ENCODE data around the gene GLUL.

Gene GLUL

GRCh38 chr1:182376936-182377574, 14.5 kb downstream of the GLUL start:
- H2AFZ ChIP-seq (ENCODE audit: low read length), result no peak overlapping the region
- TF ChIP-seq EZH2phosphoT487 (IDR thresholded peaks at IDR 0.05; ENCODE audit: borderline replicate concordance) (no peak), CTCF (conservative IDR thresholded peaks at IDR 0.05; ENCODE audit: low read length) (no peak)
- H3K4me2 ChIP-seq (ENCODE audit: low read depth, low read length, poor library complexity, severe bottlenecking), result no peak overlapping the region

GRCh38 chr1:182374101-182374834, 17.3 kb downstream of the GLUL start:
- Histone ChIP-seq H3K4me3 (ENCODE audit: low read length, poor library complexity, severe bottlenecking) (no peak overlapping the region), H3K9me3 (ENCODE audit: insufficient read depth, low read depth, low read length) (no peaks in the 10 kb centered on the region), H3K9ac (ENCODE audit: low read depth, low read length, poor library complexity, severe bottlenecking) (no peak overlapping the region), H3K79me2 (ENCODE audit: insufficient read depth, low read length) (no peaks in the 10 kb centered on the region), H3K4me2 (ENCODE audit: low read depth, low read length, poor library complexity, severe bottlenecking) (no peak overlapping the region), H3K9me2 (replicated peaks; ENCODE audit: low read depth, low read length) (no peaks in the 10 kb centered on the region), H3K27me3 (ENCODE audit: insufficient read depth, low read length, poor library complexity, severe bottlenecking) (no peaks in the 10 kb centered on the region), H3K36me3 (ENCODE audit: insufficient read depth, low read length) (no peaks in the 10 kb centered on the region), H3K4me1 (ENCODE audit: insufficient read depth, low read length, poor library complexity, severe bottlenecking) (no peaks in the 10 kb centered on the region), H2AFZ (ENCODE audit: low read length) (no peak overlapping the region), H3F3A (ENCODE audit: low read depth) (no peaks in the 10 kb centered on the region), H4K20me1 (ENCODE audit: insufficient read depth, low read length, poor library complexity, severe bottlenecking) (no peaks in the 10 kb centered on the region)
- TF ChIP-seq CTCF (conservative IDR thresholded peaks at IDR 0.05; ENCODE audit: low read length), result no peak
- no peak for TF ChIP-seq EZH2phosphoT487 (IDR thresholded peaks at IDR 0.05; ENCODE audit: borderline replicate concordance)

More at GRCh38 chr1:182376936-182377574, 14.5 kb downstream of the GLUL start:
- Histone ChIP-seq H3F3A (ENCODE audit: low read depth) (no peaks in the 10 kb centered on the region), H3K4me1 (ENCODE audit: insufficient read depth, low read length, poor library complexity, severe bottlenecking) (no peaks in the 10 kb centered on the region), H3K4me3 (ENCODE audit: low read length, poor library complexity, severe bottlenecking) (no peak overlapping the region), H4K20me1 (ENCODE audit: insufficient read depth, low read length, poor library complexity, severe bottlenecking) (peaks cover 6% of the 10 kb centered on the region), H3K9ac (ENCODE audit: low read depth, low read length, poor library complexity, severe bottlenecking) (no peak overlapping the region), H3K36me3 (ENCODE audit: insufficient read depth, low read length) (peaks cover 2% of the 10 kb centered on the region; the same call in 1 of the 2 replicates), H3K9me2 (replicated peaks; ENCODE audit: low read depth, low read length) (no peaks in the 10 kb centered on the region), H3K27me3 (ENCODE audit: insufficient read depth, low read length, poor library complexity, severe bottlenecking) (no peaks in the 10 kb centered on the region), H3K9me3 (ENCODE audit: insufficient read depth, low read depth, low read length) (no peaks in the 10 kb centered on the region), H3K79me2 (ENCODE audit: insufficient read depth, low read length) (peaks cover 6% of the 10 kb centered on the region; the same call in 1 of the 2 replicates)

GRCh38 chr1:182370532-182370931, 21.1 kb downstream of the GLUL start:
- Histone ChIP-seq H3K36me3 (ENCODE audit: insufficient read depth, low read length) (no peaks in the 10 kb centered on the region), H3K9me2 (replicated peaks; ENCODE audit: low read depth, low read length) (no peaks in the 10 kb centered on the region), H4K20me1 (ENCODE audit: insufficient read depth, low read length, poor library complexity, severe bottlenecking) (no peaks in the 10 kb centered on the region), H3F3A (ENCODE audit: low read depth) (no peaks in the 10 kb centered on the region), H3K4me2 (ENCODE audit: low read depth, low read length, poor library complexity, severe bottlenecking) (no peak overlapping the region), H3K79me2 (ENCODE audit: insufficient read depth, low read length) (no peaks in the 10 kb centered on the region), H3K27me3 (ENCODE audit: insufficient read depth, low read length, poor library complexity, severe bottlenecking) (no peaks in the 10 kb centered on the region), H2AFZ (ENCODE audit: low read length) (no peak overlapping the region), H3K9ac (ENCODE audit: low read depth, low read length, poor library complexity, severe bottlenecking) (no peak overlapping the region), H3K9me3 (ENCODE audit: insufficient read depth, low read depth, low read length) (no peaks in the 10 kb centered on the region), H3K4me3 (ENCODE audit: low read length, poor library complexity, severe bottlenecking) (no peak overlapping the region), H3K4me1 (ENCODE audit: insufficient read depth, low read length, poor library complexity, severe bottlenecking) (no peaks in the 10 kb centered on the region)
- TF ChIP-seq CTCF (conservative IDR thresholded peaks at IDR 0.05; ENCODE audit: low read length) (no peak), EZH2phosphoT487 (IDR thresholded peaks at IDR 0.05; ENCODE audit: borderline replicate concordance) (no peak)

Measured in Loucy (cell line).